GM19023 (cell line): Measurements from ENCODE around the gene LYRM2.
A peak's percentile ranks its signal among the peaks of the same experiment; 100 is the strongest.

Experiments
- ATAC-seq: cut with Tn5 transposase; IDR thresholded peaks from one replicate; pipeline ENCODE4 v1.9.1; 2021; ENCODE audit warnings: mild to moderate bottlenecking, moderate library complexity; ENCODE audit not compliant: unreplicated experiment

The LYRM2 gene

GRCh38 chr6:89596484-89596883 lies 42.1 kb downstream of the LYRM2 start:
- no peak for ATAC-seq

DNA sequence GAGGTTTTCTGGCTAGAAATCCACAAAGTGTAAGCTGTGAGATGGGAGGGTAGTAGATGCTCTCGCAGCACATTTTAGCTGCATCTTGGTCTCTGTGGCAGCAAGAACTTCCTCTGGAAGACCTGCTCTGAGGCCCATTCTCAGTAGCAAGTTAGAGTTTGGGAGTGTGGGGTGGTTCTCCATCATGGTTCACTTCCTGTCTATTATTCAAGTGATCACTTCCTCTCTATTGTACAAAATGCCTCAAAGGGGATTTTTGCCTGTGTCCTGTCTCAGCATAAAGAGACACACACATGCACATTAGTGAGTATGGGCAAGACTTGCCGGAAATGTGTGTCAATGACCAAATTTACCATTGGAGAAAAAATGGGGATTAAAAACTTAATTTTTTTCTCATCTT lies 42.5 kb downstream of the LYRM2 start:
- ATAC-seq: peak; percentile 92

GRCh38 chr6:89591745-89592144 lies 46.8 kb downstream of the LYRM2 start:
- ATAC-seq: no peak

- ATAC-seq: no peak
These were observed 48.4 kb downstream of the LYRM2 start for GRCh38 chr6:89590133-89590532.

GRCh38 chr6:89589297-89590025 lies 49.1 kb downstream of the LYRM2 start:
- ATAC-seq: no peak

- no peak for ATAC-seq
These were observed 53.4 kb downstream of the LYRM2 start for GRCh38 chr6:89585154-89585553.

DNA sequence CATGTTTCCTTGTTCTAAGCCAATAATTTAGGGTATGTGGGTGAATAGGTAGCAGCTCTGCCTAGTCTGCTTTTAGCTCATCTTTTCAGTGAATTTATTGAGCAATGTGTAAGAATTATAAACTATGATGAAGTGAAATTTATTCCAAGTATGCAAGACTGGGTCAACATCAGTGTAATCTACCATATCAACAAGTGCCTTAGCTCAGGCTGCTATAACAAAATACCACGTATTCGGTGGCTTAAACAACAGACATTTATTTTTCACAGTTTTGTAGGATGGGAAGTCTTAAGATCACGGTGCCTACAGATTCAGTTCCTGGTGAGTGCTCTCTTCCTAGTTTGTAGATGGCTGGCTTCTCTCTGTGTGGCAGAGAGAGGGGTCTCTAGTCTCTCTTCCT lies 54.0 kb downstream of the LYRM2 start:
- no peak for ATAC-seq

GRCh38 chr6:89583559-89583958 lies 55.0 kb downstream of the LYRM2 start:
- ATAC-seq: no peak

GRCh38 chr6:89582669-89583325 lies 55.8 kb downstream of the LYRM2 start:
- ATAC-seq: no peak

DNA sequence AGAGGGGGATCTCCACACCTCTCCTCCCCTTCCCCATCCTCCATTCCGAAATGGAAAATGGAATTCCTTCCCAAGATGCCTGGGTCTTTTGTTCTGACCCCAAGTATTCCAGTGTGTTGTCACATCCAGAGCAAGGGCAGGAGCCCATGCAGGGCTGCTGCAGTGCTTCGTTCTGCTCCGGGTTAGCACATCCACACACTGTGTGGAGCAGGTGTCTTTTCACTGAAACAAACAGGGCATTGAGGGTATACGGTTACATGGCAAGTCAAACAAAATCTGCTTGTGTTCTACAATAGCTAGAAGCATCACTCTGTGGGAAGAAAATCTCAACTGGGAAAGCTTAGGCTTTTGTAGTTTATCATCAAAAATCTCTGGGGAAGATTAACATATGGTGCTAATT lies 56.9 kb downstream of the LYRM2 start:
- ATAC-seq: no peak

DNA sequence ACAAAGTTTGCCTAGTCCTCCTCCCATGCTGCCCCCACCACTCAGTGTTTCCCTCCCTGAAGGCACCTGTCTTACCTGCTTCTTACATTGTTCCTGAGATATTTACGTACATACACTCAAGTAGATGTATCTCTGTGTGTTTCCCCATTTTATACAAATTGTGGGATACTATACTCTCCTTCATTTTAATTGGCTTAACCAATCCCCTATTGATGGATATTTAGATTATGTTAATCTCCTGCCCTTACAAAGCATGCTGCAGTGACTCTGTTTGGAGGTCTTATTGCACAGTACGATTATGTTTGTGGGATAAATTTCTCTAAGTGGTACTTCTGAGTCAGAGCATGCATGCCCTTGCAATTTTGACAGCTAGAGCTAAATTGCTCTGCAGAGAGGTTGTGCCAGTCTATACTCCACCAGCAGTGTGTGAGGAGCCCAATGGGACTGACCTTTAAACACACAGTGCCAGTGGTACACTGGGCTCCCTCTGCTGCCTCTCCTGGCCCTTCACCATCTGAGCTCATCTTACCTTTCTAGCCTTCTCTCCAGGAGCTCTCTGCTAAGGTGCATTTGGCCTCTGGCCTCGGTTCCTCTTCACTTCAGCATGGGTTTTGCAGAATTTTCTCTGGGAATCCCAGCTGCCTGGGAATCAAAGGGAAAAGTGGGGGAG lies 57.4 kb downstream of the LYRM2 start:
- no peak for ATAC-seq

DNA sequence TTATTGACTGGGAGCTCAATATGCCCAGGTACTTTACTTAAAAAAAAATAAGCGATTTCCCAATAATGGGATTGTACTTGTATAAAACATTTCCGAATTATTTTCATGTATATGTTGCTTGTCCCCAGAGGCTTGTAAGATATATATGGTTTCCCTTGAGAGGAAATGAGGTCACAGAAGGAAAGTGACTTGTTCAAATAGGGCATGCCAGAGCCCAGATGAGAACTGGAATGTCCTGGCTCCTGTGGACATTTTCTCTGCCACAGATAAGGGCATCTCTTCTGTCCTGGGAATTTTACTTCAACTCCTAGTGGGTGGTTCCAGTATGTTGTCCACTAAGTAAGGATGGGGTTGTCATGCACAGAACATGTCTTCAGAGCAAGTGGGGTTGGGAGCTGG lies 63.0 kb downstream of the LYRM2 start:
- no peak for ATAC-seq

- ATAC-seq: no peak
These were observed 63.5 kb downstream of the LYRM2 start for GRCh38 chr6:89574910-89575561.

DNA sequence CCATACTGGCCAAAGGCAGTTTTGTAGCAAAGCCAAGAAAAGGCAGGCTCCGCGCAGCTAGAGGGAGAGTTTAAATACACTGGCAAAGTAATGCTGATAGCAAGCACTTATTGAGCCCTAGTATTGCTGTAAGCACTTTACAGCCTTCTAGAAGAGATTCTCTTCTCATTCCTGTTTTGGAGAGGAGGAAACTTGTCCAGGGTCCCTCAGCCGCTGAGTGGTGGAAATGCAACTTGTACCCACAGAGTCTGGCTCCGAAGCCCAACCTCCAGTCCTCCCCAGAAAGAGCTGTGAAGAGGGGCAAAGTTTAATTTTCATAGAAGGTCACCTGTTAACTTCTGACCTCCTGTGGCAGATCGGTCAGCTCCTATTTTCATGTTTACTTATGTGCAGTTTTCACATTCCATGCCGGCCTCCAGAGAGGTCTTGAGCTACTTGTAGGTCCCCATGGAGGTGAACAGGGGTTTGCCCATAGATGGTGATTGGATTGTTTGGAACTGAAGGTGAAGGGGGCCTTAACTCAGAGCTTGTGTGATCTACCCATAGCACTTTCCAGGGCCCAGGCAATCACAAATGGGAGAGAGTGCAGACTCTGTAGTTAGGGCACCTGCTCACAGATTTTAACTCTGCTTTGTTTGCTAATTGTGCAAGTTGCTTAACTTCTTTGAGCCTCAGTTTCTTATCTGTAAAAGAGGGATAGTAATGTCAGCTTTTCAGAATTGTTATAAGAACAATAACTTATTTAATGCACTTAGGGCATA lies 70.7 kb downstream of the LYRM2 start:
- no peak for ATAC-seq

DNA sequence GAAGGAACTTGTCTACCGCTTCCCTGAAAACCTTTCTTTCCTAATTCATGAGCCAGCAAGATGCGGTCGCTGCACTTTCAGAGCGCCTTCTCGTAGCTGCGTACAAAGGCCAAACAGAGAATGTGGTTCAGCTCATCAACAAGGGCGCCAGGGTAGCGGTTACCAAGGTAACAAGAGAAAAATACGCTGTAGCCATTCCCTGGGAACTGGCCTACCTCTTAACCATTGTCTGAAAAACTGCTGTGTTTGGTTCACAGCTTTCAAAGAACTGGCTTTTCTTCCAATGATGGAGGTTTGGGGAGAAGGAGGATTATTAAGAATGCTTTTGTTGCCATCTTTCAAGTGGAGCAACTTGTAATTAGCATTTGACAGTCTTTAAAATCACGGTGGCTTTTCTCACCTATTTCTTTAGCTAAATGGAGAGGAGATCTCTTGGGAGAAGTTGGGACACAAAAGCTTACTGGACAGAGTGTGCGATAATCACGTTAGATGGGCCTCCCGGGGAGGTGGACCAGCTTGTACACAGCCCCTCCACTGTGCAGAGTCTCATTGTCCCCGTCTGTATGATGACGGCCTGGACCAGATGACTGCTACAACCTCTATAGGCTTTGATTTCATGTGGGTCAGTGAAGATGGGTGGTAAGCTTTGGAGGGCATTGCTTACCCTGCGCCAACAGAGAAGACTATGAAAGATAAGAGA lies 71.5 kb downstream of the LYRM2 start:
- ATAC-seq: no peak

DNA sequence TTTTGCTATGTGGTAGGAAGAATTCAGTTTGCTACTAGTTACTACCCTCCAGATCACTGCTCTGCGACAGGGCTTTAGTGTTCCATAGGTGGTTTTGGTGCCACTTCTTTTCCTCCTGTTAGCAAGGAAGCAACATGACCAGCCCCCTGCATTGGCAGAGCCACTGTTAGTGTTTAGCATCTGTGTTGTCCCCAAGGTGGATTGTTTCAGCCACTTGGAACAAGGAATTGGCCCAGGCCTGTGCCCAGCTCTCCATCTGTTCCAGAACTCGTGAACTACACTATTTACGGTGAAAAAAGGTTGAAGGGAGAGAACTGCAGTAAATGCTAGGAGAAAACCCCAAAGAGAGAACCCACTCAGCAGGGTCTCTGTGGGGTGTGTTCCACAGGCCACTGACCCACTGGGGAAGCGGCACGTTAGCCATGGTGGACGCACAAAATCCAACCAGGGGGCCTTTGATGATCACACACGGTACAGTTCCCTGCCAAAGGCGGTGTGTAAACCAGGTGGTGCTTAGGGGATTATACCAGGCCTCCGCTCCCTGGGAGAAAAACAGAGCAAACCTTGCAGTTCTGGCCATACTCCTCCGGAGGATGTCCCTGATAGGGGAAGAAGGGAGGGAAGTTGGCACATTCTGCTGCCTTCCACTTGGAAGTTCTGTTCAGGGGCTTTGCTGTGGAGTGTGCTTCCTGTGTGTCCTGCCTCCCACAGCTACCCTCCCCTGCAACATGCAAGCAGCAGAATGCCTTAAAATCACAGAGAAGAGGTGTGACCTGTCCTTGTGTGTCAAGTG lies 72.3 kb downstream of the LYRM2 start:
- no peak for ATAC-seq

DNA sequence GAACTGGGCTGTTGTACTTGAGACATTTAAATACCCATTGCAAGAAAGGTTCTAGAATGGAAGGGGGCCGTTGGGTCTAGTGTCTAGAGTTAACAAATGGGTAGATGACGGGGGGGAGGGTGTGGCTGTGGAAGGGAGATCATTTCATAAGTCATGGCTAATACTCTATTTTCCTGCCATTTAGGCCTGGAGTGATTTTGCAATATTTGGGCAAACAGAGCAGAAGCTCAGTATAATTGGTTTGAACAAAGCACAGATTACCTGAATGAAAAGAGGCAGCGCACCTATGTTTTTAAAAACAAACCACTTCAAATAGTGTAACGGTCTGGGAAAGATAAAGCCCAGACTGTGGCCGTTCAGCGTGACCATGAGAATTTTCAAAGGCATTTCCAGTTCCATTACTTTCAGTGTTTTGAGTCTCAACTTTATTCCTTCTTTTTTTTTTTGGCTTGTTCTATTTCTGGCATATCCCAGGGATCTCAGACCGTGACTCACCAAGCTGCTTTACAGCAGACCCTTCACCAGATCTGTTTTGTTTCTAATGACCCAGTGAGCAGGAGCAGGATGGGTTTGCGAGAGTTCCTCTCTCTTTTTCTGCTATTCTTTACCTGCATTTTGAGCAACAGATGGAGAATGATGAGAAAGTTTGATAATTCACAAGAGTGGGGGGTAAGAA lies 73.7 kb downstream of the LYRM2 start:
- ATAC-seq: no peak

GRCh38 chr6:89563866-89564265 lies 74.7 kb downstream of the LYRM2 start:
- ATAC-seq: no peak
